Activated CD4-positive, alpha-beta T cell treated with anti-CD3 and anti-CD28 coated beads, Interleukin-10, Interleukin-2, amounts not matched to agents 100 ng/mL and 50 ng/mL, durations not matched to agents 16 hours and 8 hours (primary cell): Measurements from ENCODE around the gene EIF6.

Source experiments
- DNase-seq: peaks from one replicate; pipeline ENCODE4 v3.0.0-alpha.2; 2020

EIF6 gene

GRCh38 chr20:35293303-35294292 is 9.0 kb upstream of the EIF6 start:
- no peak for DNase-seq

GRCh38 chr20:35292504-35293285 is 8.1 kb upstream of the EIF6 start:
- DNase-seq: no peak

GRCh38 chr20:35291654-35292503 is 7.3 kb upstream of the EIF6 start, which contains the start of gene FAM83C:
Gene FAM83C, minus strand, starts transcription at chr20:35292425. Its CDS starts 121 bp downstream, at chr20:35292304.
- no peak for DNase-seq

- DNase-seq: no peak
These were observed 6.4 kb upstream of the EIF6 start for GRCh38 chr20:35290887-35291417.

GRCh38 chr20:35290186-35290886 is 5.8 kb upstream of the EIF6 start:
- DNase-seq: no peak

- DNase-seq: no peak
These were observed 3.9 kb upstream of the EIF6 start for GRCh38 chr20:35288325-35289060.

- DNase-seq: no peak
These were observed 3.1 kb upstream of the EIF6 start for GRCh38 chr20:35287509-35288324.

- no peak for DNase-seq
These were observed 2.4 kb upstream of the EIF6 start for GRCh38 chr20:35286899-35287508.

GRCh38 chr20:35286077-35286898 is 1.7 kb upstream of the EIF6 start:
- DNase-seq: no peak

GRCh38 chr20:35285806-35286076 is 1.2 kb upstream of the EIF6 start:
- no peak for DNase-seq

GRCh38 chr20:35284992-35285805 is 627 bp upstream of the EIF6 start:
- DNase-seq: no peak

- no peak for DNase-seq
These were observed 918 bp downstream of the EIF6 start for GRCh38 chr20:35283441-35284266.

GRCh38 chr20:35281506-35282101 is 3.0 kb downstream of the EIF6 start:
- DNase-seq: no peak

- no peak for DNase-seq
These were observed 4.0 kb downstream of the EIF6 start for GRCh38 chr20:35280523-35280922.

GRCh38 chr20:35279533-35280174 is 4.9 kb downstream of the EIF6 start:
- DNase-seq: no peak

GRCh38 chr20:35279040-35279439 is 5.5 kb downstream of the EIF6 start:
- DNase-seq: no peak
